ENCODE results near the gene PI4K2A. TPM values are rescaled to one million over a fixed set of nuclear protein-coding genes. Genes with fewer than 3 reads are reported as not detected.
"Not testable (repeated sequence)": the region's sequence is repeated elsewhere in the genome, so short reads cannot be mapped to it uniquely, and the experiment has no call there.

PI4K2A gene
- total RNA-seq, 2 donors from 2014 or later = 15.4 to 16.6 TPM

- H3K4me3 Mint-ChIP-seq = peak overlapping the region; percentile 87 to 88
- H3K27me3 Mint-ChIP-seq (ENCODE audit: low read depth) = no peaks in the 10 kb centered on the region
- H3K36me3 Mint-ChIP-seq (ENCODE audit: insufficient read depth in 2 of 2) = no peaks in the 10 kb centered on the region
- no peaks in the 10 kb centered on the region for H3K9me3 Mint-ChIP-seq
- ATAC-seq (replicated peaks in 1 of 2) = peak; percentile 4 to 38
- H3K27ac Mint-ChIP-seq = peak overlapping the region; percentile 89
- H3K4me1 Mint-ChIP-seq (ENCODE audit: low read depth) = peaks cover 26% of the 10 kb centered on the region
- DNase-seq = peak; percentile 15 to 46
Measured at GRCh38 chr10:97640868-97641811, 669 bp downstream of the PI4K2A start.

DNA sequence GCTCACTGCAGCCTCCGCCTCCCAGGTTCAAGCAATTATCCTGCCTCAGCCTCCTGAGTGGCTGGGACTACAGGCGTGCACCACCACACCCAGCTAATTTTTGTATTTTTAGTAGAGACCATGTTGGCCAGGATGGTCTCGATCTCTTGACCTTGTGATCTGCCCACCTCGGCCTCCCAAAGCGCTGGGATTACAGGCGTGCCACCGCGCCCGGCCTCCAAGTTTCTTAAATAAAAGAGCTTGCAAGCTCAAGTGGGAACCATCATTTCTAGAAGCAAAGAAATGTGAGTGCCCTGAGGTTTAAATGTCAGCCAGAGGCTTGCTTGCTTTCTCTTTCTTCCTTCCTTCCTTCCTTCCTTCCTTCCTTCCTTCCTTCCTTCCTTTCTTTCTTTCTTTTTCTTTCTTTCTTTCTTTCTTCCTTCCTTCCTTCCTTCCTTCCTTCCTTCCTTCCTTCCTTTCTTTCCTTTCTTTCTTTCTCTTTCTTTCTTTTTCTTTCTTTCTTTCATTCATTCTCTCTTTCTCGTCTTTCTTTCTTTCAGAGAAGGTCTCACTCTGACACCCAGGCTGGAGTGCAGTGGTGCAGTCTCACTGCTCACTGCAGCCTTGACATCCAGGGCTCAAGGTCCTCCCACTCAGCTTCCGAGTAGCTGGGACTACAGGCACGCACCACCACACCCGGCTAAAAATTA lies 2.1 kb downstream of the PI4K2A start:
- Mint-ChIP-seq H3K4me1 (ENCODE audit: low read depth) (peaks cover 26% of the 10 kb centered on the region), H3K4me3 (peak overlapping the region; percentile 87 to 88)
- H3K27me3 Mint-ChIP-seq (ENCODE audit: low read depth); H3K27ac Mint-ChIP-seq; H3K9me3 Mint-ChIP-seq; DNase-seq; ATAC-seq (replicated peaks in 1 of 2); H3K36me3 Mint-ChIP-seq (ENCODE audit: insufficient read depth in 2 of 2): not testable (repeated sequence)

DNA sequence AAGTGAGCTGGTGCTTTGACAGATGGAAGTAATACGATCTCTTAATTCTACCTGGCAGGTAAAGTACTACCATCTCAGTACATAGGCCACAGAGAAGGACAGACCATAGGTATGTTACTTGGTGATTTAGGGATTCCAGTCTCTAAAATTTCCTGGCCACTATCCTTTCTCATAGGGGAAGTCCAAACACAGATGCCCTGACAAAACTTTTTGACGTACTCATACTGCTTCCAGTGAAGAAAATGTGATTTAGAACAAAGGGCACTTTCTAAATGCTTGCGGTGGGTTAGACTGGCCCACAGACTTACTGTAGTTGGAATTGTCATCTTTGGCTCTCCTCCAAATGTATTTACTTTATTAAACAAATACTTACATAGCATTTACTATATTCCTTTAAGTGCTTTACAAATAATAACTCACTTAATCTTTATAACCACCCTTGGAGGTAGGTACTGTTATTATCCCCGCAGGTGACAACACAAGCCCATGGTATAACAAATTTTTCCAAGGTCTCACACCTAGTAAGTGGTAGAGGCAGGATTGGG lies 3.0 kb downstream of the PI4K2A start:
- Mint-ChIP-seq H3K36me3 (ENCODE audit: insufficient read depth in 2 of 2) (no peaks in the 10 kb centered on the region), H3K4me1 (ENCODE audit: low read depth) (peaks cover 29% of the 10 kb centered on the region), H3K27ac (peak overlapping the region; percentile 74), H3K4me3 (peak overlapping the region in 1 of 2 donors; percentile 55), H3K27me3 (ENCODE audit: low read depth) (no peaks in the 10 kb centered on the region), H3K9me3 (no peaks in the 10 kb centered on the region)
- no peak for ATAC-seq (replicated peaks in 1 of 2)
- DNase-seq = no peak

DNA sequence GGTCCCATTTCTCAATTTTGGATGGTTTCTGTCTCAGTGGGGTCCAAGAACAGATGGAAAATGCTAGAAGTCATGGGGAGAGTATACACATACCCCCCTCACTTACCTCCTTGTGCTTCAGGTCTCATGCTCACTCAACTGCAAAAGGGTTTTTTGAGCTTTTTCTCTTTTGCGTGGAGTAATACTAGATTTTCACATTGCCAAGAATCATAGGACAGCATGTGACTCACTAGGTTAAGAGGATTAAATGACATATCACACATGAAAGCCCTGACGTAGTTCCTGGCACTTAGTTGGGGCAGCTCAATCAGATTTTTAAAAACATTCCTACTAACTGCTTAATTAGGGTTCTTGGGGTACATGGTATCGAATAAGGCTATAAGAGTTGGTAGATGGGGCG lies 4.5 kb downstream of the PI4K2A start:
- H3K27me3 Mint-ChIP-seq (ENCODE audit: low read depth) = no peaks in the 10 kb centered on the region
- ATAC-seq (replicated peaks in 1 of 2) = no peak
- H3K36me3 Mint-ChIP-seq (ENCODE audit: insufficient read depth in 2 of 2) = no peaks in the 10 kb centered on the region
- no peak overlapping the region for H3K4me3 Mint-ChIP-seq
- H3K27ac Mint-ChIP-seq = no peak overlapping the region
- no peaks in the 10 kb centered on the region for H3K9me3 Mint-ChIP-seq
- peaks cover 36% of the 10 kb centered on the region for H3K4me1 Mint-ChIP-seq (ENCODE audit: low read depth)
- DNase-seq = no peak

DNA sequence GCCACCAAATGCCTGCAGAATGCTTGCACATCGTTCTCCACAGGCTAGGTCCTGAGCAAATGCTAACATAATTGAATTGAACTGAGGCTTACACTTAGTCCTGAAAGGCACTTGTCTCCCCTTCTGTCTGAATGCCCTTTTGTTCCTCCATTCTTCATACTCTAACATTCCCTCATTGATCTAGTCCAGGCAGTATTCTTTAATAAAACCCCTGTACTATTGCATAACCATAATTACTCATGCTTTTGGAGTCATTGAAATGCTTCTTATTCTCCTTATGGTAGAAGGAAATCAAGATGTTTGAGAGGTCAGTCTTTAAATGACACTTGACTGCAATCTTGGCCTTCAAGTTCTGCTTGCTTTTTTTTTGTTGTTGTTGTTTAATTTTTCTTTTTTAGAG lies 7.1 kb downstream of the PI4K2A start:
- Mint-ChIP-seq H3K27me3 (ENCODE audit: low read depth) (no peaks in the 10 kb centered on the region), H3K27ac (peak overlapping the region; percentile 57), H3K4me3 (no peak overlapping the region), H3K4me1 (ENCODE audit: low read depth) (peaks cover 20% of the 10 kb centered on the region), H3K9me3 (no peaks in the 10 kb centered on the region), H3K36me3 (ENCODE audit: insufficient read depth in 2 of 2) (no peaks in the 10 kb centered on the region)
- DNase-seq (no peak), ATAC-seq (replicated peaks in 1 of 2) (no peak)

GRCh38 chr10:97648562-97649404 lies 8.3 kb downstream of the PI4K2A start:
- H3K27me3 Mint-ChIP-seq (ENCODE audit: low read depth) = no peaks in the 10 kb centered on the region

DNA sequence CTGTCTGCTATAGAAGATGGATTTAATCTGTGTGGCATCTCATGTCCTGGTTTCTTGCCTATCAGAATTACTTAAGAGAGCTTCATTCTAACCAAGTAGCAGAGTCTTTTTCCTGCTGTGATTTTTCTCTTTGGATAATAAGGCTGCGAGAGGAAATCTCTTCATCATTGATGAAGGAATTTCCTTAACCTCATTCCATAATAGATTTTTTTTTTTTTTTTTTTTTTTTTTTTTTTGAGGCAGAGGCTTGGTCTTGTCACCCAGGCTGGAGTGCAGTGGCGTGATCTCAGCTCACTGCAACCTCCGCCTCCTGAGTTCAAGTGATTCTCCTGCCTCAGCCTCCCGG lies 8.9 kb downstream of the PI4K2A start:
- H3K9me3 Mint-ChIP-seq; ATAC-seq (replicated peaks in 1 of 2); DNase-seq; H3K36me3 Mint-ChIP-seq (ENCODE audit: insufficient read depth in 2 of 2); H3K27me3 Mint-ChIP-seq (ENCODE audit: low read depth): not testable (repeated sequence)
- H3K4me3 Mint-ChIP-seq = peak overlapping the region; percentile 16 to 62
- H3K4me1 Mint-ChIP-seq (ENCODE audit: low read depth) = peaks cover 11% of the 10 kb centered on the region
- H3K27ac Mint-ChIP-seq = peak overlapping the region; percentile 85

More at GRCh38 chr10:97648562-97649404, 8.3 kb downstream of the PI4K2A start:
- Mint-ChIP-seq H3K36me3 (ENCODE audit: insufficient read depth in 2 of 2) (peaks cover 0 to 4% of the 10 kb centered on the region in 2 donors), H3K4me3 (peak overlapping the region in 1 of 2 donors; percentile 62), H3K9me3 (no peaks in the 10 kb centered on the region), H3K4me1 (ENCODE audit: low read depth) (peaks cover 11% of the 10 kb centered on the region), H3K27ac (peak overlapping the region; percentile 85)
- DNase-seq (peak; percentile 48 to 51), ATAC-seq (replicated peaks in 1 of 2) (peak; percentile 99 to 100)

GRCh38 chr10:97650726-97651125 lies 10.3 kb downstream of the PI4K2A start:
- no peak for ATAC-seq (replicated peaks in 1 of 2)
- H3K9me3 Mint-ChIP-seq = no peaks in the 10 kb centered on the region

DNA sequence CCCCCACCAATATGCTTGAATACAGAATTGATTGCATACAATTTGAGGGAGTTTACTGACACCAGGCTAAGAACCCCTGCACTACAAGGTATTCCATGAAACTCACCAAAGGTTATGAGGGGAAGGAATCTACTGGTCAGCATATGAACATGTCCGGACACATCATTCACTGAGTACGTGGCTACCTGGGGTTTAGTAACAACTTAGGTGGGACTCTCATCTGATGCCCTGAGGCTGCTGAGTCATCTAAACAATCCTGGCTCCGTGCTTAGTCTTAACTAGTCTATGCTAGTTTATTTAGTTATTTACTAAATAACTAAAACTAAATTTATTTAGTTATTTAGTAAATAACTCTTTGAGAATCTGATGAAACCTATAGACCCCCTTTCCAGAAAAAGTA lies 11.3 kb downstream of the PI4K2A start:
- H3K9me3 Mint-ChIP-seq = no peaks in the 10 kb centered on the region
- H3K4me3 Mint-ChIP-seq = no peak overlapping the region
- no peak for ATAC-seq (replicated peaks in 1 of 2)
- no peaks in the 10 kb centered on the region for H3K27me3 Mint-ChIP-seq (ENCODE audit: low read depth)
- H3K36me3 Mint-ChIP-seq (ENCODE audit: insufficient read depth in 2 of 2) = peaks cover 0 to 6% of the 10 kb centered on the region in 2 donors
- peaks cover 11% of the 10 kb centered on the region for H3K4me1 Mint-ChIP-seq (ENCODE audit: low read depth)
- H3K27ac Mint-ChIP-seq = no peak overlapping the region
- DNase-seq = no peak

More at GRCh38 chr10:97650726-97651125, 10.3 kb downstream of the PI4K2A start:
- no peak overlapping the region for H3K27ac Mint-ChIP-seq
- H3K4me3 Mint-ChIP-seq = no peak overlapping the region
- no peaks in the 10 kb centered on the region for H3K27me3 Mint-ChIP-seq (ENCODE audit: low read depth)
- no peak for DNase-seq
- H3K36me3 Mint-ChIP-seq (ENCODE audit: insufficient read depth in 2 of 2) = peaks cover 0 to 4% of the 10 kb centered on the region in 2 donors
- peaks cover 11% of the 10 kb centered on the region for H3K4me1 Mint-ChIP-seq (ENCODE audit: low read depth)

DNA sequence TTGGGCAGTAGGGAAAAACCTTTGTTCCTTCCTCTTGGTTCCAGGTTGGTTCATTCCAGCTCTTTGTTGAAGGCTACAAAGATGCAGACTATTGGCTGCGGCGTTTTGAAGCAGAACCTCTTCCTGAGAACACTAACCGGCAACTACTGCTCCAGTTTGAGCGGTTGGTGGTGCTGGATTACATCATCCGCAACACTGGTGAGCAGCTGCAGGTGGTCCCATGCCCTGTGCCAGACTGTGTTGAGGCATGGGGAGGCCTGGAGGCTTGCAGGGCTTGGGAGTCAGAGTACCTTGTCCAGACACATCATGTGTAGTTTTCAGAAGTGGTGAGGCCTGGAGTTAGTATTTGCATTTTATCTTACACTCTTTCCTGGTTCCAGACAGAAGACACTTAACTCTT lies 16.3 kb downstream of the PI4K2A start:
- Mint-ChIP-seq H3K27ac (no peak overlapping the region), H3K36me3 (ENCODE audit: insufficient read depth in 2 of 2) (peaks cover 0 to 16% of the 10 kb centered on the region in 2 donors), H3K27me3 (ENCODE audit: low read depth) (no peaks in the 10 kb centered on the region), H3K4me3 (no peak overlapping the region), H3K9me3 (no peaks in the 10 kb centered on the region), H3K4me1 (ENCODE audit: low read depth) (no peaks in the 10 kb centered on the region)
- no peak for DNase-seq
- ATAC-seq (replicated peaks in 1 of 2) = no peak

DNA sequence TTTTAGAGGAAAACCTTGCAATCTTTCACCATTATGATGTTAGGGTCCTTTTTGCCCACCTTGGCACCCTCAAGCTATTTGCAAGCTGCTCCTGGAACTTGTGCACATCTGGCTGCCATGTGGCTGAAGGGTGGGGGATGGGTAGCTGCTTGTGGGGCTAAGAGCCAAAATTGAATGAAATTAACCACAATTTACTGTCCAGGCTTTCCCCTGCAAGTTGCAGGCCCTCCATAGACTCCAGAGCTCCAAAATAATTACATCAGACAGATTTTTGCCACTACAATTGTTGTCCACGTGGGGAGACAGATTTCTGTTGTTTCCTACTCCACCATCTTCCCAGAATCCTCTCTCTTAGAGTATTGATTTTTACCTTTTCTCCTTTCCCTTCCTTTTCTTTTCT lies 19.1 kb downstream of the PI4K2A start:
- DNase-seq = no peak
- peaks cover 0 to 18% of the 10 kb centered on the region in 2 donors for H3K36me3 Mint-ChIP-seq (ENCODE audit: insufficient read depth in 2 of 2)
- H3K9me3 Mint-ChIP-seq = no peaks in the 10 kb centered on the region

DNA sequence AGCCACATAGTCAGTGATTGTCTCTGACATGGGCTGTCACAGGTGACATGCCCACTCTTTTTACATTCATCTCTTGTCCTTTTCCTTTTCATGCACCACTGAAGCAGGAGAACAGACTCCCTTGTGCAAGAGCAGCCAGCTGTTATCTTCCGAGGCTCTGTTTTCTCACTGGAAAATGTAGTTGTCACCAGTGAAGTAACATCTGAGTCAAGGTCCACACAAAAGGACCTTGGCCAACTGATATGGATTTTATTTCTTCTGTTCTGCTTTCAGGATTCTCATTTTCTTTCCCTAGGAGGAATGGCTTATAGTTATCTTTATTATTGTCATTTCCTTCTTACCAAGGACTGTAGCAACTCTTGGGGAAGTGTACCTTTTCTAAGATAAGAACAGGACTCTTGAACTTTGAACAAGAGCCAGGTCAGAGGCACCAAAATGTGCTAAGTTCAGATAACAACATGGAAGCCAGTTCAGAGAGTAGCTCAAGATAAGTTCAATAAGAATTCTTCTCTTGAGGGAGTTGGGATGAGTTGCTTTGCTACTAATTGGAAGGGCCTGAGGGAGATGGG lies 23.9 kb downstream of the PI4K2A start:
- ATAC-seq (replicated peaks in 1 of 2) = no peak
- Mint-ChIP-seq H3K36me3 (ENCODE audit: insufficient read depth in 2 of 2) (peaks cover 0 to 12% of the 10 kb centered on the region in 2 donors), H3K4me1 (ENCODE audit: low read depth) (no peaks in the 10 kb centered on the region), H3K4me3 (no peak overlapping the region), H3K27ac (peak overlapping the region; percentile 11), H3K9me3 (no peaks in the 10 kb centered on the region), H3K27me3 (ENCODE audit: low read depth) (no peaks in the 10 kb centered on the region)
- no peak for DNase-seq

More for the DNA sequence above, 19.1 kb downstream of the PI4K2A start:
- H3K27ac Mint-ChIP-seq = no peak overlapping the region
- no peaks in the 10 kb centered on the region for H3K27me3 Mint-ChIP-seq (ENCODE audit: low read depth)
- ATAC-seq (replicated peaks in 1 of 2) = no peak
- H3K4me3 Mint-ChIP-seq = no peak overlapping the region
- H3K4me1 Mint-ChIP-seq (ENCODE audit: low read depth) = no peaks in the 10 kb centered on the region

All from activated T-cell treated with anti-CD3 and anti-CD28 coated beads, Interleukin-2, amount 50 U/mL, for 72 hours (primary cell).